ENCODE measurements around the gene SFTA2.
A peak's percentile ranks its signal among the peaks of the same experiment; 100 is the strongest.

Gene SFTA2

GRCh38 chr6:30914076-30914853 lies 17.7 kb downstream of the SFTA2 start, which contains the start of gene VARS2 (continued):
- TF ChIP-seq PRDM10 (tag by site-specific recombination; IDR thresholded peaks at IDR 0.05) (peak; percentile 56), ZNF2 (tag by site-specific recombination; IDR thresholded peaks at IDR 0.05) (peak; percentile 40; the same call in 1 of the 2 replicates), EGR2 (tag by site-specific recombination; IDR thresholded peaks at IDR 0.05; ENCODE audit: low read depth) (no peak), ZNF155 (tag by site-specific recombination; IDR thresholded peaks at IDR 0.05) (no peak), GLI2 (tag by site-specific recombination; IDR thresholded peaks at IDR 0.05; ENCODE audit: borderline replicate concordance, low read depth) (no peak), ZBTB11 (tag by site-specific recombination; conservative IDR thresholded peaks at IDR 0.05; ENCODE audit: low read depth) (no peak), ZNF221 (tag by site-specific recombination; IDR thresholded peaks at IDR 0.05; ENCODE audit: borderline replicate concordance) (no peak), ZNF776 (tag by site-specific recombination; IDR thresholded peaks at IDR 0.05; ENCODE audit: borderline replicate concordance) (no peak), ZNF18 (tag by site-specific recombination; IDR thresholded peaks at IDR 0.05) (no peak), IKZF3 (tag by site-specific recombination; IDR thresholded peaks at IDR 0.05) (peak; percentile 99), ZBTB48 (tag by site-specific recombination; IDR thresholded peaks at IDR 0.05) (peak; percentile 87), ZNF133 (tag by site-specific recombination; IDR thresholded peaks at IDR 0.05) (no peak), ZNF140 (tag by site-specific recombination; IDR thresholded peaks at IDR 0.05) (no peak), HOXA7 (CRISPR knock-in tag; IDR thresholded peaks at IDR 0.05; ENCODE audit: borderline replicate concordance) (no peak), SP2 (tag by site-specific recombination; IDR thresholded peaks at IDR 0.05) (peak; percentile 61; the same call in 1 of the 2 replicates), ZNF146 (tag by site-specific recombination; IDR thresholded peaks at IDR 0.05) (no peak), ZNF548 (tag by site-specific recombination; IDR thresholded peaks at IDR 0.05) (no peak), PRDM4 (tag by site-specific recombination; IDR thresholded peaks at IDR 0.05) (no peak), ZNF10 (tag by site-specific recombination; IDR thresholded peaks at IDR 0.05) (no peak), HIC1 (tag by site-specific recombination; IDR thresholded peaks at IDR 0.05) (peak; percentile 45; the same call in 1 of the 2 replicates), ZNF561 (tag by site-specific recombination; IDR thresholded peaks at IDR 0.05; ENCODE audit: borderline replicate concordance) (no peak; the same call in 1 of the 2 replicates), SETDB1 (IDR thresholded peaks at IDR 0.05; ENCODE audit: insufficient read length, low read length) (no peak)

Measured in HEK293 (cell line).